ENCODE data around the gene ZMIZ1. TPM values are rescaled to one million over a fixed set of nuclear protein-coding genes. Genes with fewer than 3 reads are reported as not detected.

The ZMIZ1 gene
- polyA plus RNA-seq, 1 donor from 2014 or later = 26.8 TPM

DNA sequence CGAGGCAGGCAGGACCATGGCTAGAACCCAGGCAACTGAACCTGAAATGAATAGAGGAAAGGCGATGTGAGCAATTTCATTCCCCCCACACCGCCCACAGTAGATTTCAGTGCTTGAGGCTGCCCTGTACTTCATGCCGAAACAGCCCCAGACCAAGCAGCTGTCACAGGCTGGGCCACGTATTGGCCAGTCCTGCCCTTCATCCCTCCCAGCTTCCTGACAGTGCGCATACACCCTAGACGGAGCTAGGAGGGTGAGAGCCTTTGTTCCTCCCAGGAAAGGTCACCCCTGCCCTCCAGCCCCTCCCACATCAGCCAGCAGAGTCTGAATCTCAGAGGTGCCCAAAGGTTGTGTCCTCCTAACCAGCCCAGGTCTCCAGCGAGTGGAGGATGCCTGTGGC is 98.8 kb downstream of the ZMIZ1 start:
- Histone ChIP-seq H3K9me3 (ENCODE audit: low read length) (no peaks in the 10 kb centered on the region), H3K9me2 (ENCODE audit: insufficient read depth, low read length) (no peaks in the 10 kb centered on the region), H3K4me3 (ENCODE audit: low read length) (no peak overlapping the region), H4K20me1 (ENCODE audit: insufficient read depth) (no peaks in the 10 kb centered on the region), H3K9ac (ENCODE audit: low read length) (no peak overlapping the region), H3K36me3 (ENCODE audit: insufficient read depth, low read length) (no peaks in the 10 kb centered on the region), H3K4me2 (ENCODE audit: low read length) (no peak overlapping the region), H3K27me3 (ENCODE audit: insufficient read depth, low read depth, low read length) (no peaks in the 10 kb centered on the region), H3K27ac (ENCODE audit: low read length) (no peak overlapping the region), H3K79me2 (replicated peaks; ENCODE audit: insufficient read depth, low read length) (no peaks in the 10 kb centered on the region), H2AFZ (ENCODE audit: low read depth, low read length) (no peak overlapping the region), H3F3A (ENCODE audit: insufficient read depth, low read length, poor library complexity, severe bottlenecking) (no peaks in the 10 kb centered on the region)
- no peak for TF ChIP-seq EZH2 (IDR thresholded peaks at IDR 0.05; ENCODE audit: borderline replicate concordance, insufficient read depth, low read length, poor library complexity, severe bottlenecking)
- TF ChIP-seq REST (IDR thresholded peaks at IDR 0.05; ENCODE audit: borderline replicate concordance) = no peak
- TF ChIP-seq POLR2AphosphoS5 (IDR thresholded peaks at IDR 0.05) = no peak
- no peak for TF ChIP-seq RAD21 (conservative IDR thresholded peaks at IDR 0.05)
- TF ChIP-seq, protein P1, sequence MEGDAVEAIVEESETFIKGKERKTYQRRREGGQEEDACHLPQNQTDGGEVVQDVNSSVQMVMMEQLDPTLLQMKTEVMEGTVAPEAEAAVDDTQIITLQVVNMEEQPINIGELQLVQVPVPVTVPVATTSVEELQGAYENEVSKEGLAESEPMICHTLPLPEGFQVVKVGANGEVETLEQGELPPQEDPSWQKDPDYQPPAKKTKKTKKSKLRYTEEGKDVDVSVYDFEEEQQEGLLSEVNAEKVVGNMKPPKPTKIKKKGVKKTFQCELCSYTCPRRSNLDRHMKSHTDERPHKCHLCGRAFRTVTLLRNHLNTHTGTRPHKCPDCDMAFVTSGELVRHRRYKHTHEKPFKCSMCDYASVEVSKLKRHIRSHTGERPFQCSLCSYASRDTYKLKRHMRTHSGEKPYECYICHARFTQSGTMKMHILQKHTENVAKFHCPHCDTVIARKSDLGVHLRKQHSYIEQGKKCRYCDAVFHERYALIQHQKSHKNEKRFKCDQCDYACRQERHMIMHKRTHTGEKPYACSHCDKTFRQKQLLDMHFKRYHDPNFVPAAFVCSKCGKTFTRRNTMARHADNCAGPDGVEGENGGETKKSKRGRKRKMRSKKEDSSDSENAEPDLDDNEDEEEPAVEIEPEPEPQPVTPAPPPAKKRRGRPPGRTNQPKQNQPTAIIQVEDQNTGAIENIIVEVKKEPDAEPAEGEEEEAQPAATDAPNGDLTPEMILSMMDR (IDR thresholded peaks at IDR 0.05; ENCODE audit: poor library complexity, severe bottlenecking) = no peak
- TF ChIP-seq MXI1 (conservative IDR thresholded peaks at IDR 0.05; ENCODE audit: poor library complexity, severe bottlenecking) = no peak
- TF ChIP-seq EP300 (conservative IDR thresholded peaks at IDR 0.05; ENCODE audit: poor library complexity, severe bottlenecking) = no peak
- no peak for TF ChIP-seq SMC3 (conservative IDR thresholded peaks at IDR 0.05; ENCODE audit: poor library complexity)
- TF ChIP-seq TAF1 (IDR thresholded peaks at IDR 0.05; ENCODE audit: low read depth) = no peak

GRCh38 chr10:79168210-79168609 is 99.4 kb downstream of the ZMIZ1 start:
- no peaks in the 10 kb centered on the region for H3K27me3 ChIP-seq (ENCODE audit: insufficient read depth, low read depth, low read length)
- H3K27ac ChIP-seq (ENCODE audit: low read length) = no peak overlapping the region
- no peak for TF ChIP-seq EP300 (conservative IDR thresholded peaks at IDR 0.05; ENCODE audit: poor library complexity, severe bottlenecking)
- no peak for TF ChIP-seq REST (IDR thresholded peaks at IDR 0.05; ENCODE audit: borderline replicate concordance)
- TF ChIP-seq MXI1 (conservative IDR thresholded peaks at IDR 0.05; ENCODE audit: poor library complexity, severe bottlenecking) = no peak
- TF ChIP-seq RAD21 (conservative IDR thresholded peaks at IDR 0.05) = no peak
- H3K9me3 ChIP-seq (ENCODE audit: low read length) = no peaks in the 10 kb centered on the region
- no peak overlapping the region for H2AFZ ChIP-seq (ENCODE audit: low read depth, low read length)
- H3K4me2 ChIP-seq (ENCODE audit: low read length) = no peak overlapping the region
- no peaks in the 10 kb centered on the region for H3F3A ChIP-seq (ENCODE audit: insufficient read depth, low read length, poor library complexity, severe bottlenecking)
- no peaks in the 10 kb centered on the region for H4K20me1 ChIP-seq (ENCODE audit: insufficient read depth)
- no peaks in the 10 kb centered on the region for H3K9me2 ChIP-seq (ENCODE audit: insufficient read depth, low read length)
- H3K36me3 ChIP-seq (ENCODE audit: insufficient read depth, low read length) = no peaks in the 10 kb centered on the region
- H3K4me3 ChIP-seq (ENCODE audit: low read length) = no peak overlapping the region
- H3K79me2 ChIP-seq (replicated peaks; ENCODE audit: insufficient read depth, low read length) = no peaks in the 10 kb centered on the region
- no peak overlapping the region for H3K9ac ChIP-seq (ENCODE audit: low read length)
